ENCODE measurements around the gene DPP6.

DPP6 gene

GRCh38 chr7:154255324-154255723 lies 203.1 kb downstream of the DPP6 start:
- DNase-seq (ENCODE audit: low read depth), result no peak
- TF ChIP-seq CTCF (IDR thresholded peaks at IDR 0.05; ENCODE audit: low read depth, low read length, missing control alignments), result no peak
- H3K4me3 ChIP-seq (ENCODE audit: low read depth, low read length), result no peak overlapping the region

GRCh38 chr7:154256150-154256549 lies 204.0 kb downstream of the DPP6 start:
- no peak for TF ChIP-seq CTCF (IDR thresholded peaks at IDR 0.05; ENCODE audit: low read depth, low read length, missing control alignments)
- no peak for DNase-seq (ENCODE audit: low read depth)
- H3K4me3 ChIP-seq (ENCODE audit: low read depth, low read length), result no peak overlapping the region

GRCh38 chr7:154259396-154259795 lies 207.2 kb downstream of the DPP6 start:
- TF ChIP-seq CTCF (IDR thresholded peaks at IDR 0.05; ENCODE audit: low read depth, low read length, missing control alignments), result no peak
- DNase-seq (ENCODE audit: low read depth), result no peak
- H3K4me3 ChIP-seq (ENCODE audit: low read depth, low read length), result no peak overlapping the region

- DNase-seq (ENCODE audit: low read depth), result no peak
- no peak for TF ChIP-seq CTCF (IDR thresholded peaks at IDR 0.05; ENCODE audit: low read depth, low read length, missing control alignments)
- no peak overlapping the region for H3K4me3 ChIP-seq (ENCODE audit: low read depth, low read length)
These were observed 235.2 kb downstream of the DPP6 start for GRCh38 chr7:154287356-154287755.

GRCh38 chr7:154289119-154289518 lies 236.9 kb downstream of the DPP6 start:
- no peak for DNase-seq (ENCODE audit: low read depth)
- H3K4me3 ChIP-seq (ENCODE audit: low read depth, low read length), result no peak overlapping the region
- no peak for TF ChIP-seq CTCF (IDR thresholded peaks at IDR 0.05; ENCODE audit: low read depth, low read length, missing control alignments)

- DNase-seq (ENCODE audit: low read depth), result no peak
- no peak for TF ChIP-seq CTCF (IDR thresholded peaks at IDR 0.05; ENCODE audit: low read depth, low read length, missing control alignments)
- H3K4me3 ChIP-seq (ENCODE audit: low read depth, low read length), result no peak overlapping the region
These were observed 244.2 kb downstream of the DPP6 start for GRCh38 chr7:154296443-154296842.

GRCh38 chr7:154299736-154300135 lies 247.5 kb downstream of the DPP6 start:
- TF ChIP-seq CTCF (IDR thresholded peaks at IDR 0.05; ENCODE audit: low read depth, low read length, missing control alignments), result no peak
- no peak overlapping the region for H3K4me3 ChIP-seq (ENCODE audit: low read depth, low read length)
- DNase-seq (ENCODE audit: low read depth), result no peak
